HAP-1 (cell line): ENCODE data around the gene CLPTM1L.

Experiments
- DNase-seq, 2 experiments: peaks; one replicate each; pipeline ENCODE4 v3.0.0-alpha.2; 2016 to 2020; ENCODE audit warnings: low spot score in 2 of 2
- H3K27me3 ChIP-seq: fragments of 250-450 bp; sonication (Bioruptor Pico); 2 replicates; pipeline ENCODE4 v1.5.1; 2020; ENCODE audit warnings: low read depth, mild to moderate bottlenecking, moderate library complexity
- H3K36me3 ChIP-seq: fragments of 250-450 bp; sonication (Bioruptor Pico); replicated peaks from 2 replicates; pipeline ENCODE4 v1.5.1; 2020; ENCODE audit warnings: mild to moderate bottlenecking
- H3K4me1 ChIP-seq: fragments of 250-450 bp; sonication (Bioruptor Pico); 2 replicates; pipeline ENCODE4 v1.5.1; 2020; ENCODE audit warnings: mild to moderate bottlenecking
- H3K4me3 ChIP-seq: fragments of 250-450 bp; sonication (Bioruptor Pico); 2 replicates; pipeline ENCODE4 v1.5.1; 2020; ENCODE audit warnings: mild to moderate bottlenecking, moderate library complexity
- H3K9me3 ChIP-seq: fragments of 250-450 bp; sonication (Bioruptor Pico); 2 replicates; pipeline ENCODE4 v1.5.1; 2020; ENCODE audit warnings: mild to moderate bottlenecking, moderate library complexity
- in situ Hi-C: fragments of 300-500 bp; cut with MboI; formaldehyde crosslinking; loops from 3 replicates; pipeline ENCODE4 v1.14.3; 2020; ENCODE audit warnings: low sequenced_read_pairs, inconsistent platforms, mixed read lengths

CLPTM1L gene

DNA sequence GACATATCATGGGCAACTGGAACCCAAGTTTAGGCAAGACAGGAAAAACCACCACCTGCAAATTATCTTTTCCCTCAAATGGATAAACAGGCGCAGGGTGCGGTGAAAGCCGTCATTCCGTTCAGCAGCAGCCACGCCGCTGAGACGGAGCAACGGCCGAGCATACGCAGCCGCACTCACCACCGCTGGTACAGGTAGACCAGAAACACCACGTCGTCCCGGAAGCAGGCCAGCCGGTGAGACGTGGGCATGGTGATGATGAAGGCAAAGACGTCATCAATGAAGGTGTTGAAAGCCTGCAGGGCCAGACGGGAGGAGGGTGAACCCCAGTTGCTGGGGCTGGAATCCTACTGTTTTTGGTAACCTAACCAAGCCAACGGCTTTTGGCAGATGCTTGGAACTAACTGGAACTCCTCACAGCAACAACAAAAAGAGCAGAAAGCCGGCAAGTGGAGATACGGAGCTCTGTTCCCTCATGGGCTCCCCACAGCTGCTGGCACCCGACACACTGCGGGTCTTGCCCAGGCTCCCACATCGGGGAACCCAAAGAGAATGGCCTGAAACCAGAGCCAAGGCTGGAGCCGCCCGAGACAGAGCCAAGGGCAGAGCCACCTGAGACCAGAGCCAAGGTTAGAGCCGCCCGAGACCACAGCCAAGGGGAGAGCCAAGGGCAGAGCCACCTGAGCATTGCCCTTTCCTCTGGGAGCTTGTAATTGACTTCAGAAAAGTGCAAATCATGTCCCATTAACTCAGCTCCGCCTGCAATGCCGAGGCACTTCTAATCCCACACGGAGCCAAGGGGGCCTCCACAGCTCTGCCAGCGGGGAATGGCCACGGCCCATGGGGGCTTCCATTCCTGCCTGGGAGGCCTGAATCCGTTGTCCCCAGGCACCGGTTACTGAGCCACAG is 24.2 kb downstream of the CLPTM1L start:
- in situ Hi-C loops, result no loop called here
- Histone ChIP-seq H3K36me3 (peaks cover 66% of the 10 kb centered on the region), H3K4me3 (no peak overlapping the region), H3K9me3 (no peaks in the 10 kb centered on the region), H3K4me1 (peaks cover 3% of the 10 kb centered on the region; the same call in 1 of the 2 replicates), H3K27me3 (no peaks in the 10 kb centered on the region)
- DNase-seq, result no peak

DNA sequence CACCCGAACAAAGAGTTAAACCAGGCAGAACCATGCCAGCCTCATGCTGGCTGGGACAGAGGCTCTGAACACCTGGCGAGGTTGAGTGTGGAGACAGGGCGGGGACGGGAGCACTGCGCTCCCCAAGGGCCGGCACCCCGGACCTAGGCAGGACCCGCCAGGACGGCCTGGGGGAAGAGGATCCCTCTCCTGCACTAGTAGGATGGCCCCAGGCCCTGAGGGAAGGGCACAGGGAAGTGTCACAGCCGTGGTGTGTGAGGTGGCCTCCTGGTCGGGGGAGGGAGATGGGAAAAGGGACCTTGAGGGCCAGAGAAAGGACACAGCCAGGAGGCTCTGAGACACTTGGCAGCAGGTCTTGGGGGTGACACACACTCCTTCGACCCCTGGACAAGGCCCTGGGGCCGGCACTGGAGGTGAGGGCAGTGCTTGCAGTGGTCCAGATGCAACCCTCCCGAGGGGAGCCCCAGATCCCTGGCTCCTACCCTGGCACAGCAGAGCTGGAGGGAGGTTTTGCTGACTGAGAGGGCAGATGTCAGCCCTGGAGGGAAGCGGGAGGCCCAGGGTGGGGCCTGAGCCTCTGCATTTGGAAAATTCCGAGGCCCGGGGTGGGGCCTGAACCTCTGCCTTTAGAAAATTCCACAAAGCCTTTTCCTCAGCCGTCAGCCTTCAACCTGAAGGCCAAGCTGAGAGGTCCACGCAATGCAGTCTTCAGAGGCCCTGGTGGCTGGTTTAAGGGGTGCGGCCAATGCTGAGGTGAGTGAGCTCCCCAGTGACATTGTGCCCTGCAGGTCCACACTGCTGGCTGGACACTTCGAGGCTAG is 25.3 kb downstream of the CLPTM1L start:
- H3K9me3 ChIP-seq, result no peaks in the 10 kb centered on the region
- H3K4me1 ChIP-seq, result peaks cover 3% of the 10 kb centered on the region; the same call in 1 of the 2 replicates
- no peak overlapping the region for H3K4me3 ChIP-seq
- H3K27me3 ChIP-seq, result no peaks in the 10 kb centered on the region
- H3K36me3 ChIP-seq, result peaks cover 57% of the 10 kb centered on the region
- in situ Hi-C loops, result no loop called here
- no peak for DNase-seq

DNA sequence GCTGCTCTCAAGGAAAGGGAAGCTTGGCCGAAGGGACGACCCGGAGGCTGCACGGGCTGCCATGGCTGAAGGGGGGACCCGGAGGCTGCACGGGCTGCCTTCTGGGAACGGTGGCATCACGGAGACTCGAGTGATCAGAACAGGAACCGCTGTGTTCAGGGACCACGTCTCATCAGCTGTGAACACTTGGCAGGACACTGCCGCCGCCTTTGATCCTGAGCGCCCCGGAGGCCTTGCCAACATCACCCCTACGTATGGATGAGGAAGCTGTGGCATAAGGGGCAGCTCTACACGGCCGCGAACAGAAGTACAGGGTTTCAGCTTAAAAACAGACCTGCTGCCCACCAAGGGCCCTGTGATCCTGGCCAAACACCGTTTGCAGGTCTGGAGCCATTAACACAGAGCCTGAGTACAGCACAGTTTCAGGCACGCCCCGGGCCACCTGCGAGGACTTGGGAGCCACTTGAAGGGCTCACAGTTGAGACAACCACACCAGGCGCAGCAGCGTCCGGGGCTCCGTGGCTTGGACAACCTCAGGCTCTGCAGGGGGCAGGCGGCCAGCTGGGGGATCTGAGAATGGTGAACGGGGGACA is 26.1 kb downstream of the CLPTM1L start:
- peaks cover 48% of the 10 kb centered on the region for H3K36me3 ChIP-seq

DNA sequence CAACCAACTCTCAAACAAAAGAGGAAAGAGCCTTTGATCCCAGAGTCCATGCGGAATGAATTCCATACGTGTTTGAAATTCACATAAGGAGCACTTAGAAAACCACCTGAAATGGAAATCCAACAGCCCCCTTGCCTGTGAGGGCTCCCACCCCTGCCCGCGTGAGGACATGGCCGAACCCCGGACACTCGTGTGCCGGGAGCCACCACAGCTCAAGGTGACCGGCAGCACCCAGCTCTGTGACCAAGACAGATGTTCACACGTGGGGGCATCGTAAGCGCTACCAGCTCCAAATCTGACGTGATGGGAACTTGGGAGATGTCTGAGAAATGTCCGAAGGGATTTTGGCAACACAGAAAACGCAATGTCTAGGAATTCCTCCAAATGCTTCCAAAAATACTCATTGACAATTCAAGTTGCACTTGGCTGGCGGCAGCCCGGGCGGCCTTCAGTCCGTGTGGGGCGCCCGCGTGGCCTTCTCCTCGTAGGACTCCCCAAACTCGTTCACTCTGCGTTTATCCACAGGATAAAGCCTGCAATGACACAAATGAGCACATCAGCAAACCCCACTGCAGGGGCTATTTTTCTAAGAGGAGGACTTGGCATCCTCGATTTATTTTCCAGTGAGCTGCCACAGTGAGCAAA is 26.9 kb downstream of the CLPTM1L start:
- Histone ChIP-seq H3K36me3 (peaks cover 47% of the 10 kb centered on the region), H3K4me1 (peaks cover 3% of the 10 kb centered on the region; the same call in 1 of the 2 replicates), H3K4me3 (no peak overlapping the region), H3K27me3 (no peaks in the 10 kb centered on the region), H3K9me3 (no peaks in the 10 kb centered on the region)
- in situ Hi-C loops, result no loop called here
- DNase-seq, result no peak

More for the DNA sequence above, 26.1 kb downstream of the CLPTM1L start:
- H3K27me3 ChIP-seq, result no peaks in the 10 kb centered on the region
- in situ Hi-C loops, result no loop called here
- peaks cover 3% of the 10 kb centered on the region; the same call in 1 of the 2 replicates for H3K4me1 ChIP-seq
- no peaks in the 10 kb centered on the region for H3K9me3 ChIP-seq
- no peak overlapping the region for H3K4me3 ChIP-seq
- no peak for DNase-seq

DNA sequence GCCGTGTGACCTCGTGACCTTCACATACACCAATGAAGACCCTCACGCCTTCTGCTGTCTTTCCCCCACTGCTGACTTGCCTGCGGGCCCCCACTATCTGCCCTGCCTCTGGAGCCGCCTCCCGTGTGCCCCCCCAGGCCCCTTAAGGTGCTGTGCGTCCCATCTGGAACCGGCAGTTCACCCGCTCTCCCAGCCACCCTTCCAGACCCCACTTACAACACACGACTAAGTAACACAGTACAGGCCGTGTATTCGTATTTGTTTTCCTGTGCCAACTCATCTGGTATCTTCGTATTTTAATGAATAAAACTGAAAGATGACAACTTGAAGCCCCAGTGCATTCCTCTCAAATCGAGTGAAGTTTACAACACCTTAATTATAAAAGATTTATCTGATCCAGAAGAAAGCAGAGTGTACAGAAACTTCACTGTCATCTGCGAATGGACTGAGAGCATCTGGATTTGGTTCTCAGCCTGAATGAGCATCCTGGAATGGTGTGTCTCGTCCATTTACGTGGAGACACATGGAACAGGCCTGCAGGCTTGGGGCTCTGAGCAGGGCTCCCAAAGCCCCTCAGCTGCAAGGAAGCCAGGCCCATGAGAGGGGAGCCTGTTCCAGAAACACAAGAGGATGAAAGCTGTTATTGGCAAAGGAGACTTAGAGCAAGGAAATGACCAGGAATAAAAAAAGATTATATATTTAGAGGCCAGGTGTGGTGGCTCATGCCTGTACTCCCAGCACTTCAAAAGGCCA is 28.1 kb downstream of the CLPTM1L start:
- H3K4me3 ChIP-seq, result no peak overlapping the region
- no peak for DNase-seq

DNA sequence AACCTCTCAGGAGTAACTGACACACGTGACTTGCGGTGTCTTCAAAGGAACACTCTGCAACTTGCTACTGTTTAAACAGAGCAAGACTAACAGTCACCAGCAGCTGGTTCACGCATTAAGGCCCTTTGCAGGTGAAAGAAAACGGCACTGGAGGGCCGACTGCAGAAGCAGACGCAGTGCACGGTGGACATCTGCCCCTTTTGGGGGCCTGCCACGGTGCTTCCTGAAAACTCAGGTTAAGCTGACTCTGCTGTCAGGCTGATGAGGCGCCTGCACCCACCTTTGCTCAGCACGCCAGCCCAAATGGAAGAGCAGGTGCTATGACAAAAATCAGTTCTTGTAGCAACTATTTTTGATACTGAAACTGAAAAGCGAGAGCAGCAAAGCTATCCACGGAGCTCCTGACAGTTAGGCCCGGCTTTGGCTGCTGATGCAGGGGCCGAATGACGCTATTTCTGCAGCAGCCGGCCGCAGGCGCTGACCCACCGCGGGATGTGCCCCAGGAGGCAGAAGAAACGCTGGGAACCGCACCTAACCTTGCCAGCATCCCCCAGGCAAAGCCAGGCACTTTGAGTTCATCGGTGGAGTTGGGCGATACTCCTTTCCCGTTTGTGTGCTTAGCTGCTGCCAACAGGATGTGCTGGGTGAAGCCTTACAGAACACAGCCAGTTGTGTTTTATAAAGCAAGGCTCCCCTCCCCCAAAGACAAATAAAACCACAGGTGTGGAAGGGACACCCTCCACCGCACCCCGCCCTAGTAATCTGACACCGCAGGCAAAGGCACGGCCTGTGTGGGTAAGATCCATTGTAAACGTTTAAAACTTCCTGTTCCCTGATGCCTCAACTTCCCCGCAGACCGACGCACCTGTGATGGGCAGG is 29.0 kb downstream of the CLPTM1L start:
- peaks cover 30% of the 10 kb centered on the region for H3K36me3 ChIP-seq
- in situ Hi-C loops, result no loop called here
- 0 out of 2 replicates have a peak, but pooled peaks cover 3% of the 10 kb centered on the region for H3K9me3 ChIP-seq
- no peaks in the 10 kb centered on the region for H3K27me3 ChIP-seq
- H3K4me1 ChIP-seq, result peaks cover 3% of the 10 kb centered on the region; the same call in 1 of the 2 replicates
- peak in 1 of 2 experiments; percentile 37 for DNase-seq
- no peak overlapping the region for H3K4me3 ChIP-seq

More for the DNA sequence above, 28.1 kb downstream of the CLPTM1L start:
- Histone ChIP-seq H3K27me3 (no peaks in the 10 kb centered on the region), H3K9me3 (no peaks in the 10 kb centered on the region), H3K36me3 (peaks cover 38% of the 10 kb centered on the region), H3K4me1 (peaks cover 3% of the 10 kb centered on the region; the same call in 1 of the 2 replicates)
- in situ Hi-C loops, result no loop called here

DNA sequence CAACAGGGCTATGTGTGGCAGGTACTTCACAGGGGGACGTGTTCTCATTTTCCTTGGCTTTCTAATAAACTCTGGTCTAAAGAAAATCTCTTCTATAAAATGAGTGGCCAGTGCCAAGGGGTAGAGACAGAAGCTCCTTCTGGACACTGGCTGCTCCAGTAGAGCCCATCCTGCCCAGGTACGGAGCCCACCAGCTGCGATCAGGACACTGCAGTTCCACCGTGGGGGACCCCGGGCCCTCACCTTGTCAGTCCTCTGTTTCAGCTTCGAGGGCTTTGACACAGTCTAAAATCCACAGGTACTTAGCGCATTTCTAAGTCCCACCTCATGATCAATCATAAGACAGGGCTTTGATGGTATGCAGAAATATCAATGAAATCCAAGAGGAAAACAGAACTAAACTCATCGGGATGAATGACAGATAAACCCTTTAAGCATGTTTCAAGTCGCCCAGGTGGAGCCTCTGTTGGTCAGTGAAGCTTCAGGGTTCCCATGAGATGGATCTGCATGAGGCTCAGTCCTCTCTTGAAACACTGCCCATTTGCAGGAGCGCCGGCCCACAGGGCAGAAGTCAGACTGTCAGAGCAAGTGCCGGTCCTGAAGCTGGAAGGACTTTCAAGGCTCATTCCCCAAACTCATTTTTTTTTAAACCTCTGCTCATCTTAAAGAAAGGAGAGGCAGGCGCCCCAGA is 29.7 kb downstream of the CLPTM1L start:
- Histone ChIP-seq H3K9me3 (0 out of 2 replicates have a peak, but pooled peaks cover 7% of the 10 kb centered on the region), H3K36me3 (peaks cover 23% of the 10 kb centered on the region), H3K4me3 (no peak overlapping the region), H3K27me3 (no peaks in the 10 kb centered on the region), H3K4me1 (peaks cover 3% of the 10 kb centered on the region; the same call in 1 of the 2 replicates)
- no peak for DNase-seq
- in situ Hi-C loops, result no loop called here

DNA sequence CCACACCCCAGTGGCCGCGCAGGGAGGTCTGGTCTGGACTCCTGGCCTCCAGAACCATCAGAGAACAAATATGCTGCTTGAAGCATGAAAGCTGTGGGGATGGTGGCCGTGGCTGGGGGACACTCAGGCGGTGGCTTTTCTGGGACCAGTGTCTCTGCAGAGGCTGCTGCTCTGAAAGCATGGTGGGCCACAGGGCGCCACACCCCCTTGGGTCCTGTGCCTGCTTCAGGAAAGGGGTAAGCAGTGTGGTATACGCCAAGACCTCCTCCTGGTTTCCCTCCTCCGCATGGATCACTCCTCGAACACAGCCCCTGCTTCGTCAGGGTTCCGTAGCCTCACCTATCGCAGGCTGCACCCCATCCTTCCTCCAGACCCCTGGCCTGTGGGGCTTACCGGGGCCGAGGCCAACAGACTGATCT is 30.3 kb downstream of the CLPTM1L start:
- H3K4me1 ChIP-seq, result peaks cover 3% of the 10 kb centered on the region; the same call in 1 of the 2 replicates
- 0 out of 2 replicates have a peak, but pooled peaks cover 7% of the 10 kb centered on the region for H3K9me3 ChIP-seq
- peak in 1 of 2 experiments; percentile 5 for DNase-seq
- in situ Hi-C loops, result no loop called here
- no peak overlapping the region for H3K4me3 ChIP-seq
- H3K27me3 ChIP-seq, result no peaks in the 10 kb centered on the region
- H3K36me3 ChIP-seq, result peaks cover 17% of the 10 kb centered on the region

DNA sequence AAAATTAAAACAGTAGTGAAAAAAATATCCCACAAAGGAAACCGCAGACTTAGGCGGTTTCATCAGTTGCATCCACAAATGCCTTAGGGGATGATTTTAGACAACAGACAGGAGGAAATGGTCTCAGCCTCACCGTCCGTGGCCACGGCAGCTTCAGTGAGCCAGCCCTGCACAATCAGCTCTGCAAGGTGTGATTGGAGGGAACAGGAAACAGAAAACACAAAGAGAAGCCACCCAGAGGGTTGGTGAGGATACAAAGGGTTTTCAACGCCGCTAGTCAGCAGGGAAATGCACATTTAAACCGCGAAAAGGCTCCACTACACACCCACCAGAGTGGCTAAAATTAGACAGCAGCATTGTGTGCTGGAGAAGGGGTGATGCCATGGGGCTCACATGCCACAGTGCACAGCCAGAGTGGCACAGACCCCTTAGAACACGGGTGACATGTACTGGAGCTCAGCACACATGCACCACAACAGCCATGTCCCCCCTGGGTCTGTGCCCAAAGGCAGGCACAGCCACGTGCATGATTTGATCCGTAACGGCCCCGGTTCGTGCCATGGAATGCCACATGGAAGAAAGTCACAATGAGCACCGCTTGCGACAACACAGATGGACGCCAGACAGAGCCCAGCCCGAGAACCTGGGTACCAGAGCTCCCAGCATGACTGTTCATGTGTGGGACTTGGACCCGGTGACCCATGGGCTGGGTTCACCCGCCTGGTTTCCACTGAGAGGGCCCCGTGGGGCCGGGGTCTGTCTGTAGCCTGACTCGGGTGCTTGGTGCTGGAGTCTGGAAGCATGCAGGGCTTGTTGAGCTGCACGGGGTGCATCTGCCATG is 31.7 kb downstream of the CLPTM1L start:
- H3K27me3 ChIP-seq, result no peaks in the 10 kb centered on the region
- no peak overlapping the region for H3K4me3 ChIP-seq
- in situ Hi-C loops, result no loop called here
- H3K4me1 ChIP-seq, result peaks cover 3% of the 10 kb centered on the region; the same call in 1 of the 2 replicates
- no peak for DNase-seq
- 0 out of 2 replicates have a peak, but pooled peaks cover 7% of the 10 kb centered on the region for H3K9me3 ChIP-seq
- H3K36me3 ChIP-seq, result peaks cover 6% of the 10 kb centered on the region

DNA sequence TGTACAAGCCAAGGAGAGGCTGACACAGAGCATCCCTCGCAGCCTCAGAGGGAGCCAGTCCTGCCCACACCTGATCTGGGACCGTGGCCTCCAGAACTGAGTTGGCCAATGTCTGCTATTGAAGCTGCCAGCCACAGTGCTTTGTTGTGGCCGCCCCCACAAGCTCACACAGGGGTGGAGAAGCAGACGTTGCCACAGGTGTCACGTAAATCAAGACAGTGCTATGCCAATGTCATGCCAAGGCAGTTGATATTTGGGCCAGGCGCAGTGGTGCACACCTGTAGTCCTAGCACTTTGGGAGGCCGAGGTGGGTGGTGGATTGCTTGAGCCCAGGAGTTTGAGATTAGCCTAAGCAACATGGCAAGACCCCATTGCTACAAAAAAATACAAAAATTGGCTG is 32.7 kb downstream of the CLPTM1L start:
- peaks cover 3% of the 10 kb centered on the region; the same call in 1 of the 2 replicates for H3K4me1 ChIP-seq
- 0 out of 2 replicates have a peak, but pooled peaks cover 3% of the 10 kb centered on the region for H3K36me3 ChIP-seq
- no peak overlapping the region for H3K4me3 ChIP-seq
- H3K27me3 ChIP-seq, result no peaks in the 10 kb centered on the region
- H3K9me3 ChIP-seq, result 0 out of 2 replicates have a peak, but pooled peaks cover 7% of the 10 kb centered on the region
- in situ Hi-C loops, result no loop called here
- DNase-seq, result no peak
